Measurements from ENCODE around the gene ADGRV1.

The ADGRV1 gene

DNA sequence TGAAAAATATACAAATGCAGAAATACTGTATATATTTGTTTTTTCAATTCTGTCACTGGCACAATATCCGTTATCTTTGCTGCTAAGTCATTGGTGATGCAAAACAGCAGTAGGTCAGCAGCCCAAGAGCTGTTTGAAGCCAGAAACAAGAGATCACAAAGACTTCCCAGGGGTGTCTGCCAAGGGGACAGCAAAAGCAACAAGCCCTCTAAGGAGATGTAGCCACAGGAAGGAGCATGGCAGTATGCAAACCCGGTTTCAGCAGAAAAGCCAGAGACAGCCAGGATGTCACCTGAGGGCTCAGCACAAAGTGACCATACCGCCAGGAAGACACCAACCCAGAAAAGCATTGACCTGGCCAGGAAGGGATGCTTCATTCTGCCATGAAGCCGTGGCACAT, 583.0 kb downstream of the ADGRV1 start:
- Histone ChIP-seq H3F3A (ENCODE audit: low read depth) (no peaks in the 10 kb centered on the region), H3K36me3 (ENCODE audit: insufficient read depth, low read length) (no peaks in the 10 kb centered on the region), H3K79me2 (ENCODE audit: insufficient read depth, low read length) (no peaks in the 10 kb centered on the region), H3K9me2 (replicated peaks; ENCODE audit: low read depth, low read length) (no peaks in the 10 kb centered on the region), H3K9ac (ENCODE audit: low read depth, low read length, poor library complexity, severe bottlenecking) (no peak overlapping the region), H3K4me3 (ENCODE audit: low read length, poor library complexity, severe bottlenecking) (no peak overlapping the region), H3K4me1 (ENCODE audit: insufficient read depth, low read length, poor library complexity, severe bottlenecking) (no peaks in the 10 kb centered on the region), H2AFZ (ENCODE audit: low read length) (no peak overlapping the region), H3K4me2 (ENCODE audit: low read depth, low read length, poor library complexity, severe bottlenecking) (no peak overlapping the region), H3K27me3 (ENCODE audit: insufficient read depth, low read length, poor library complexity, severe bottlenecking) (no peaks in the 10 kb centered on the region), H4K20me1 (ENCODE audit: insufficient read depth, low read length, poor library complexity, severe bottlenecking) (no peaks in the 10 kb centered on the region), H3K9me3 (ENCODE audit: insufficient read depth, low read depth, low read length) (no peaks in the 10 kb centered on the region)
- TF ChIP-seq, protein P1, sequence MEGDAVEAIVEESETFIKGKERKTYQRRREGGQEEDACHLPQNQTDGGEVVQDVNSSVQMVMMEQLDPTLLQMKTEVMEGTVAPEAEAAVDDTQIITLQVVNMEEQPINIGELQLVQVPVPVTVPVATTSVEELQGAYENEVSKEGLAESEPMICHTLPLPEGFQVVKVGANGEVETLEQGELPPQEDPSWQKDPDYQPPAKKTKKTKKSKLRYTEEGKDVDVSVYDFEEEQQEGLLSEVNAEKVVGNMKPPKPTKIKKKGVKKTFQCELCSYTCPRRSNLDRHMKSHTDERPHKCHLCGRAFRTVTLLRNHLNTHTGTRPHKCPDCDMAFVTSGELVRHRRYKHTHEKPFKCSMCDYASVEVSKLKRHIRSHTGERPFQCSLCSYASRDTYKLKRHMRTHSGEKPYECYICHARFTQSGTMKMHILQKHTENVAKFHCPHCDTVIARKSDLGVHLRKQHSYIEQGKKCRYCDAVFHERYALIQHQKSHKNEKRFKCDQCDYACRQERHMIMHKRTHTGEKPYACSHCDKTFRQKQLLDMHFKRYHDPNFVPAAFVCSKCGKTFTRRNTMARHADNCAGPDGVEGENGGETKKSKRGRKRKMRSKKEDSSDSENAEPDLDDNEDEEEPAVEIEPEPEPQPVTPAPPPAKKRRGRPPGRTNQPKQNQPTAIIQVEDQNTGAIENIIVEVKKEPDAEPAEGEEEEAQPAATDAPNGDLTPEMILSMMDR (conservative IDR thresholded peaks at IDR 0.05; ENCODE audit: low read length): no peak
- TF ChIP-seq EZH2phosphoT487 (IDR thresholded peaks at IDR 0.05; ENCODE audit: borderline replicate concordance): no peak

DNA sequence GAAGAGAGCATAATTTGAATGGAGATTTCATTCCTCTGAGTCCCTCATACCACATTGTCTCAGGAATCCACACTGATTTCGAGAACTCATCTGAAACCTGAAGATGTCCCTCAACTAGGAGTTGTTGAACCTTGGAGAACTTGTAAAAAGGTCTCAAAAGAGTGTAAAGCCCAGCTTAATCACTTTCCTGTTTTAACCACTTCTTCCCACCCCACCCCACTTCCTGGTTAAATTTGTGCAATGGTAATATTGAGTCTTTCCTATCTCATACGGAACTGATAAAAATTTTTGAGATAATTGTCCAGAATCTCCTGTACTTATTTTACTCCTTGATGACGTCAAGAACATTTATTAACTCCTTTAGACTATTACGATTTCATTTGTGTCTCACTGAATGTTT, 583.8 kb downstream of the ADGRV1 start:
- H3K4me2 ChIP-seq (ENCODE audit: low read depth, low read length, poor library complexity, severe bottlenecking): no peak overlapping the region
- H3K9ac ChIP-seq (ENCODE audit: low read depth, low read length, poor library complexity, severe bottlenecking): no peak overlapping the region
- H2AFZ ChIP-seq (ENCODE audit: low read length): no peak overlapping the region
- no peaks in the 10 kb centered on the region for H3K4me1 ChIP-seq (ENCODE audit: insufficient read depth, low read length, poor library complexity, severe bottlenecking)
- no peak for TF ChIP-seq EZH2phosphoT487 (IDR thresholded peaks at IDR 0.05; ENCODE audit: borderline replicate concordance)
- TF ChIP-seq, protein P1 (conservative IDR thresholded peaks at IDR 0.05; ENCODE audit: low read length): no peak
- no peaks in the 10 kb centered on the region for H3K36me3 ChIP-seq (ENCODE audit: insufficient read depth, low read length)
- no peaks in the 10 kb centered on the region for H4K20me1 ChIP-seq (ENCODE audit: insufficient read depth, low read length, poor library complexity, severe bottlenecking)
- H3K9me2 ChIP-seq (replicated peaks; ENCODE audit: low read depth, low read length): no peaks in the 10 kb centered on the region
- H3F3A ChIP-seq (ENCODE audit: low read depth): no peaks in the 10 kb centered on the region
- no peak overlapping the region for H3K4me3 ChIP-seq (ENCODE audit: low read length, poor library complexity, severe bottlenecking)
- no peaks in the 10 kb centered on the region for H3K79me2 ChIP-seq (ENCODE audit: insufficient read depth, low read length)
- no peaks in the 10 kb centered on the region for H3K27me3 ChIP-seq (ENCODE audit: insufficient read depth, low read length, poor library complexity, severe bottlenecking)
- H3K9me3 ChIP-seq (ENCODE audit: insufficient read depth, low read depth, low read length): no peaks in the 10 kb centered on the region

DNA sequence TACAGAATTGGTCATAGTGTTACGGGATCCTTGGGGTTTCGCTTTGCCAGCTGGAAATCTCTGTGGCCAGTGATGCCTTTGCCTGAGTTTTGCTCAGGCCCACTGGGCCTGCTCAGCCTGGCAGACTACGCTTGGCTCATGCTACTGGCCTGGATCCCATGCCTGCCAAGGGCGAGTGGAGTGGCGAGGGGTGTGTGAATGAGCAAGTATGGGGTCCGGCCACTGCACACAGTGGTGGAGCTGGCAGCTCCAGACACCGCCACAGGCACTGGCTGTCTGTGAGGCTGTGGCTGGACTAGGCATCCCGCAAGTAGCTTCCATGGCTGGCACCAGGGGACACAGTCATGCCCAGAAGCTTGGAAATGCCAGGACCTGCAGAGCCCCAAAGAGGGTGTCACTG, 584.2 kb downstream of the ADGRV1 start:
- Histone ChIP-seq H3K9ac (ENCODE audit: low read depth, low read length, poor library complexity, severe bottlenecking) (no peak overlapping the region), H3K4me2 (ENCODE audit: low read depth, low read length, poor library complexity, severe bottlenecking) (no peak overlapping the region), H3F3A (ENCODE audit: low read depth) (no peaks in the 10 kb centered on the region), H3K9me2 (replicated peaks; ENCODE audit: low read depth, low read length) (no peaks in the 10 kb centered on the region), H2AFZ (ENCODE audit: low read length) (no peak overlapping the region), H3K79me2 (ENCODE audit: insufficient read depth, low read length) (no peaks in the 10 kb centered on the region), H3K36me3 (ENCODE audit: insufficient read depth, low read length) (no peaks in the 10 kb centered on the region), H4K20me1 (ENCODE audit: insufficient read depth, low read length, poor library complexity, severe bottlenecking) (no peaks in the 10 kb centered on the region), H3K9me3 (ENCODE audit: insufficient read depth, low read depth, low read length) (no peaks in the 10 kb centered on the region), H3K4me3 (ENCODE audit: low read length, poor library complexity, severe bottlenecking) (no peak overlapping the region), H3K27me3 (ENCODE audit: insufficient read depth, low read length, poor library complexity, severe bottlenecking) (no peaks in the 10 kb centered on the region), H3K4me1 (ENCODE audit: insufficient read depth, low read length, poor library complexity, severe bottlenecking) (no peaks in the 10 kb centered on the region)
- no peak for TF ChIP-seq EZH2phosphoT487 (IDR thresholded peaks at IDR 0.05; ENCODE audit: borderline replicate concordance)
- TF ChIP-seq, protein P1 (conservative IDR thresholded peaks at IDR 0.05; ENCODE audit: low read length): no peak

Measured in Loucy (cell line).